Ovary (tissue), 3 donors: Measurements from ENCODE around the gene NIPSNAP3A.

Source experiments
- POLR2A ChIP-seq: fragments of 450-650 bp; IDR thresholded peaks from one replicate; pipeline ENCODE4 v1.6.1; 2017; ENCODE audit warnings: antibody characterized with exemption, mild to moderate bottlenecking, moderate library complexity
- TF ChIP-seq, protein P1 (sequence below), 3 donors: fragments of 450-650 bp in 2 of 3; fragments of 200-600 bp in 1 of 3; IDR thresholded peaks; one replicate each; pipeline versions ENCODE4 v1.5.1 to v1.8.0; 2016 to 2022; ENCODE audit warnings: antibody characterized with exemption in 3 of 3, mild to moderate bottlenecking in 1 of 3
- donor health status: DM: no; HTN: no; CAD: no.

DNA sequence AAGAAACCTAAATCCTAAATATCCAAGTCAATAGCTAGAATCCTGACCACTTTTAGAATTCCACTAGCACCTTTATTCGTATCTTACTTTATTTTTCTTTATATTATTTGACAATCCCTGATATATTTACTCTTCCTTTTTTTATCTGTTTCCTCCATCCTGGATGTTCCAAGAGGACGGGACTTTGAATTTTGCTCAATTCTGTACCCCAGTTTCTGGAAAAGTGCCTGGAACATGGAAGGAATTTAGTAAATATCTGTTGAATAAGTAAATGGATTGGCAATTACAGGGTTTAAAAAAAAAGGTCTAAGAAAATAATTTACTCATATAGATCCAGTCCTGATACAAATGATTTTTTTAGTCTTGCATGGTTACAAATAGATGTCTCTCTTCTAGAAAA is 1.2 kb upstream of the NIPSNAP3A start:
- TF ChIP-seq, protein P1, sequence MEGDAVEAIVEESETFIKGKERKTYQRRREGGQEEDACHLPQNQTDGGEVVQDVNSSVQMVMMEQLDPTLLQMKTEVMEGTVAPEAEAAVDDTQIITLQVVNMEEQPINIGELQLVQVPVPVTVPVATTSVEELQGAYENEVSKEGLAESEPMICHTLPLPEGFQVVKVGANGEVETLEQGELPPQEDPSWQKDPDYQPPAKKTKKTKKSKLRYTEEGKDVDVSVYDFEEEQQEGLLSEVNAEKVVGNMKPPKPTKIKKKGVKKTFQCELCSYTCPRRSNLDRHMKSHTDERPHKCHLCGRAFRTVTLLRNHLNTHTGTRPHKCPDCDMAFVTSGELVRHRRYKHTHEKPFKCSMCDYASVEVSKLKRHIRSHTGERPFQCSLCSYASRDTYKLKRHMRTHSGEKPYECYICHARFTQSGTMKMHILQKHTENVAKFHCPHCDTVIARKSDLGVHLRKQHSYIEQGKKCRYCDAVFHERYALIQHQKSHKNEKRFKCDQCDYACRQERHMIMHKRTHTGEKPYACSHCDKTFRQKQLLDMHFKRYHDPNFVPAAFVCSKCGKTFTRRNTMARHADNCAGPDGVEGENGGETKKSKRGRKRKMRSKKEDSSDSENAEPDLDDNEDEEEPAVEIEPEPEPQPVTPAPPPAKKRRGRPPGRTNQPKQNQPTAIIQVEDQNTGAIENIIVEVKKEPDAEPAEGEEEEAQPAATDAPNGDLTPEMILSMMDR (IDR thresholded peaks at IDR 0.05) = no peak
- TF ChIP-seq POLR2A = no peak
